Coronary artery (tissue), 2 donors: ENCODE results near the gene TRIM46.
"Not testable (repeated sequence)": the region's sequence is repeated elsewhere in the genome, so short reads cannot be mapped to it uniquely, and the experiment has no call there.

Source experiments
- DNase-seq: peaks from one replicate; pipeline ENCODE4 v3.0.0-alpha.2; 2017; ENCODE audit warnings: low spot score
- H3K27ac ChIP-seq, 2 donors: fragments of 200-600 bp; sonication (generic); one replicate each; pipeline ENCODE4 v1.5.1; 2016 to 2019
- H3K4me3 ChIP-seq: fragments of 200-600 bp; sonication (generic); 2 replicates; pipeline ENCODE4 v1.5.1; 2016; ENCODE audit warnings: mild to moderate bottlenecking, moderate library complexity
- CTCF ChIP-seq: fragments of 200-600 bp; sonication (generic); IDR thresholded peaks from one replicate; pipeline ENCODE4 v1.5.1; 2019; ENCODE audit warnings: antibody characterized with exemption

Gene TRIM46

GRCh38 chr1:155139895-155140629 lies 33.6 kb upstream of the TRIM46 start, which contains the start of gene DPM3:
Gene DPM3, minus strand, starts transcription at chr1:155140531. Its CDS starts 291 bp downstream, at chr1:155140240.
- H3K4me3 ChIP-seq: peak within 1 kb of the TSS; percentile 85

GRCh38 chr1:155140630-155140953 lies 33.1 kb upstream of the TRIM46 start:
- Histone ChIP-seq H3K4me3 (peak overlapping the region; percentile 85), H3K27ac (peak overlapping the region; percentile 83 to 96)
- no peak for TF ChIP-seq CTCF
- no peak for DNase-seq

More at GRCh38 chr1:155139895-155140629, 33.6 kb upstream of the TRIM46 start, which contains the start of gene DPM3:
- TF ChIP-seq CTCF: no peak
- peak; percentile 92 for DNase-seq
- H3K27ac ChIP-seq: peak within 1 kb of the TSS; percentile 83 to 96

- Histone ChIP-seq H3K4me3 (no peak overlapping the region), H3K27ac (no peak overlapping the region)
- TF ChIP-seq CTCF: no peak
- peak; percentile 19 for DNase-seq
Observed at GRCh38 chr1:155141749-155142148, 31.9 kb upstream of the TRIM46 start.

GRCh38 chr1:155145491-155145890 lies 28.2 kb upstream of the TRIM46 start:
- Histone ChIP-seq H3K27ac (no peak overlapping the region), H3K4me3 (no peak overlapping the region)
- peak; percentile 2 for DNase-seq
- no peak for TF ChIP-seq CTCF

- DNase-seq, H3K4me3 ChIP-seq, H3K27ac ChIP-seq: not testable (repeated sequence)
Observed at GRCh38 chr1:155155996-155156643, 17.5 kb upstream of the TRIM46 start.

- TF ChIP-seq CTCF: no peak
- no peak overlapping the region for H3K27ac ChIP-seq
- DNase-seq: peak; percentile 40
- H3K4me3 ChIP-seq: no peak overlapping the region
Observed at GRCh38 chr1:155158991-155159390, 14.7 kb upstream of the TRIM46 start.

GRCh38 chr1:155160128-155160527 lies 13.5 kb upstream of the TRIM46 start:
- no peak for TF ChIP-seq CTCF
- Histone ChIP-seq H3K4me3 (no peak overlapping the region), H3K27ac (no peak overlapping the region)
- peak; percentile 66 for DNase-seq

GRCh38 chr1:155162631-155163030 lies 11.0 kb upstream of the TRIM46 start:
- DNase-seq: peak; percentile 43
- not testable (repeated sequence) for H3K27ac ChIP-seq, H3K4me3 ChIP-seq

- H3K27ac ChIP-seq, H3K4me3 ChIP-seq, DNase-seq: not testable (repeated sequence)
Observed at GRCh38 chr1:155163785-155164184, 9.9 kb upstream of the TRIM46 start.

GRCh38 chr1:155164625-155165024 lies 9.0 kb upstream of the TRIM46 start:
- peak; percentile 0 for DNase-seq
- H3K4me3 ChIP-seq, H3K27ac ChIP-seq: not testable (repeated sequence)
